ENCODE results near the gene TBC1D2. TPM values are rescaled to one million over a fixed set of nuclear protein-coding genes. Genes with fewer than 3 reads are reported as not detected.
"Not testable (repeated sequence)": the region's sequence is repeated elsewhere in the genome, so short reads cannot be mapped to it uniquely, and the experiment has no call there.

Gene TBC1D2
- total and polyA plus RNA-seq, 2 donors = 2.5 to 21.2 TPM

DNA sequence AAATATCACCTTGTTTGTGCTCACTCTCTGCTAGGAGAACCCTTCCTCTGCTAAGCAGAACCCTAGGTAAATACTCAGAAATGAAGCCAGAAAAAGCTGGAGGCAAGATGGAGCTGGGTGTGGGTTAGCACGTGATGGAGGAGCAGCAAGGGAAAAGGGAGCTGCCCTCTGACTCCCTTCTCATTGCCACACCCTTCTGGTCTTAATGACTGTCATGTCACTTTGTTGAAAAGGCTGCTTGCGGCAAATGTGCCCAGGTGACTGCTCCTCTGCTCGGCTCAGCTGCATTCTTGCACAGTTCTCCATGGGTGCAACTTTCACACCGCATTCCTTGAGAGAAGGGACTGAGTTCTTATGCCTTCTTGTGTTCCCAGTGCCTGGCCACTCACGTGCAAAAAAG lies 36.4 kb upstream of the TBC1D2 start:
- H3K27me3 ChIP-seq (ENCODE audit: control insufficient read depth in 2 of 2, insufficient read depth in 1 of 2, low read length in 1 of 2) = peaks cover 0 to 16% of the 10 kb centered on the region in 2 donors
- no peak overlapping the region for H3K27ac ChIP-seq (ENCODE audit: low read depth in 1 of 2, low read length in 1 of 2)
- H3K9me3 ChIP-seq (ENCODE audit: control insufficient read depth in 2 of 2, insufficient read depth in 1 of 2, low read length in 1 of 2) = no peaks in the 10 kb centered on the region
- H3K4me3 ChIP-seq (ENCODE audit: low read length in 2 of 2) = no peak overlapping the region
- 77% methylated on average over 5 of the region's 5 CpGs for WGBS
- no peaks in the 10 kb centered on the region for H3K36me3 ChIP-seq (ENCODE audit: control insufficient read depth in 2 of 2, insufficient read depth in 2 of 2, low read length in 1 of 2)
- H3K4me1 ChIP-seq (ENCODE audit: control insufficient read depth in 2 of 2, insufficient read depth in 2 of 2, low read length in 2 of 2) = no peaks in the 10 kb centered on the region
- no peak for DNase-seq (ENCODE audit: low read depth in 6 of 9, low spot score in 9 of 9)

DNA sequence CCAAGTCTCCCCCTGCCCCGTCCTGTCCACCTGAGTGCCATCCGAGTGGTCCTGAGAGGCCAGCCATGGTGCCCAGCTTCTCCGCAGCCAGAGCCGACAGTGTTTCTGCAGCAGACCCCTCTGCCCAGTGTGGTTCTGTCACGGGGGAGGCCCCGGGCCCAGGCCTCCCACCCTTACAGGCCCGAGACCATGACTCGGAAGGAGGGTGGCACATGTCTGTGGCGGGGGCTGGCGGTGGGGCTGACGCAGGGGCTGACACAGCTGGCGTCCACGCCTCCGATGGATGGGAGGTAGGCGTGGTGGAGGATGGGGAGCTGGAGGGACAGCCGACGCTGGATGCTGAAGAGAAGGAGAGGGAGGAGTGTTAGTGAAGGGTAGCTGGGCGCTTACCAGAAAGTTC lies 35.0 kb upstream of the TBC1D2 start:
- WGBS = 96% methylated on average over 18 of the region's 18 CpGs
- Histone ChIP-seq H3K4me1 (ENCODE audit: control insufficient read depth in 2 of 2, insufficient read depth in 2 of 2, low read length in 2 of 2) (no peaks in the 10 kb centered on the region), H3K27ac (ENCODE audit: low read depth in 1 of 2, low read length in 1 of 2) (no peak overlapping the region), H3K36me3 (ENCODE audit: control insufficient read depth in 2 of 2, insufficient read depth in 2 of 2, low read length in 1 of 2) (no peaks in the 10 kb centered on the region), H3K4me3 (ENCODE audit: low read length in 2 of 2) (no peak overlapping the region), H3K9me3 (ENCODE audit: control insufficient read depth in 2 of 2, insufficient read depth in 1 of 2, low read length in 1 of 2) (no peaks in the 10 kb centered on the region), H3K27me3 (ENCODE audit: control insufficient read depth in 2 of 2, insufficient read depth in 1 of 2, low read length in 1 of 2) (peaks cover 0 to 16% of the 10 kb centered on the region in 2 donors)
- DNase-seq (ENCODE audit: low read depth in 6 of 9, low spot score in 9 of 9) = no peak

DNA sequence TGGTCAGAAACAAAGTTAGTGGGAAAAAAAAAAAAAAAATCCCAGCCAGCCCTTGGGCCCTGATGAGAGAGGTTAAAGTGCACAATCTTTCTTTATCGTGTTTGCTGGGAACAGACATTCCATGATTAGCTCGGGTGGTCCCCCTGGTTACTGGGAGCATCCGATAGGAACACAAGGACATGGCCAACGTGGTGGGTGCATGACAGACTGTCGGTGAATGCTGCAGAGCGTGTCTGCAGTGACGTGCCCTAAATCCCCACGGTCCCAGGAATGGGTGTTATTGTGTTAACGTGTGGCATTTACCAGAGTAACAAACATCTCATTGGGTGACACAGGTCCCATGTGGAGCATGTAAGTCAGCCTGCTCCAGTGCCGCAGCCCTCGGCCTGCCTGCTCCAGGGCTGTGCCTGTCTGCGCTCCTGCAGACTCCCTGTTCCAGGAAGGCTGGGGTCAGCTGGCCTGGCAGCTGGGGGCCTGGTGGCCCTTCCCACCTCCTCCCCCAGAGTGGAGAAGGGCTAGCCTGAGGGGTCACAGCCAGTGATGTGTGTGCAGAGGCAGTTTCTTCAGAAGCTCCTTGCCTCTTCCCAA lies 34.3 kb upstream of the TBC1D2 start:
- 95% methylated on average over 12 of the region's 12 CpGs for WGBS
- H3K4me1 ChIP-seq (ENCODE audit: control insufficient read depth in 2 of 2, insufficient read depth in 2 of 2, low read length in 2 of 2) = no peaks in the 10 kb centered on the region
- peaks cover 0 to 16% of the 10 kb centered on the region in 2 donors for H3K27me3 ChIP-seq (ENCODE audit: control insufficient read depth in 2 of 2, insufficient read depth in 1 of 2, low read length in 1 of 2)
- H3K9me3 ChIP-seq (ENCODE audit: control insufficient read depth in 2 of 2, insufficient read depth in 1 of 2, low read length in 1 of 2) = no peaks in the 10 kb centered on the region
- no peak overlapping the region for H3K27ac ChIP-seq (ENCODE audit: low read depth in 1 of 2, low read length in 1 of 2)
- no peak for DNase-seq (ENCODE audit: low read depth in 6 of 9, low spot score in 9 of 9)
- no peak overlapping the region for H3K4me3 ChIP-seq (ENCODE audit: low read length in 2 of 2)
- H3K36me3 ChIP-seq (ENCODE audit: control insufficient read depth in 2 of 2, insufficient read depth in 2 of 2, low read length in 1 of 2) = no peaks in the 10 kb centered on the region

DNA sequence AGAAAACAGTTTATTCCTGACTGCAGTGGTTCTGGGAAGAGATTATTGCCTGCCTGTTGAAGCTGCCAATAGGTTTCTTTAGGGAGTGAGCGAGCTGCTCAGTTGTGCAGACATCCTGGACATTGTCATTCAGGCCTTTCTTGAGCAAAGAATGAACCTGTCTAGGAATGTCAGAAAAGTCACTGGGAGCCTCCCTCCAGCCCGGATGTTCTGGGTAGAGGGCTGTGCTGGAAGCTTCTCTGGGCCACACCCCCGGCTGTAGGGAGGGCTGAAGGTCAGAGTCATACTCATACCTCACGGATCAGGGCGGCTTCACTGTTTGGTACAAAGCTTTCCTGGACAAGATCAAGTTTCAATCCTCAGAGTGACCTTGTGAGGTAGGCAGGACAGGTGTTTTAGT lies 33.4 kb upstream of the TBC1D2 start:
- WGBS = 96% methylated on average over 5 of the region's 5 CpGs

DNA sequence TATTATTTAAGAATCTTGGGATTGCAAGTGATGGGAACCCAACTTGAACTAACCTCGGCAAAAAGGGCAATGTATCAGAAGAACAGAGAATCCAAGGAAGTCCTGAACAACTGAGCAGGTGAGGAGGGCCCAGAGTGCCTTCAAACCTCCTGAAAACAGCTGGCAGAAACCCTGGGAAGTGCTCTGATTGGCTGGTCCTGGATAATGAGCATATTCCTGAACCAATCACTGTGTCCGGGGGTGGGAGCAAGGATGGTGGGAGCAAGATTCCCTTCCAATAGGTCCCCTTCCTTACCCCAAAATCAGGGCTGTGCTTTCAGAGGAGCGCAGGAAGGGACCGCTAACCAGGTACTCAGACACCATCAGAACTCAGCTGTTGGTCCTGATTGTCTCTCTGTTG lies 31.9 kb upstream of the TBC1D2 start:
- H3K27me3 ChIP-seq (ENCODE audit: control insufficient read depth in 2 of 2, insufficient read depth in 1 of 2, low read length in 1 of 2) = peaks cover 0 to 16% of the 10 kb centered on the region in 2 donors
- 96% methylated on average over 4 of the region's 4 CpGs for WGBS
- H3K9me3 ChIP-seq (ENCODE audit: control insufficient read depth in 2 of 2, insufficient read depth in 1 of 2, low read length in 1 of 2) = no peaks in the 10 kb centered on the region
- no peaks in the 10 kb centered on the region for H3K4me1 ChIP-seq (ENCODE audit: control insufficient read depth in 2 of 2, insufficient read depth in 2 of 2, low read length in 2 of 2)
- DNase-seq (ENCODE audit: low read depth in 6 of 9, low spot score in 9 of 9) = no peak
- H3K4me3 ChIP-seq (ENCODE audit: low read length in 2 of 2) = no peak overlapping the region
- no peaks in the 10 kb centered on the region for H3K36me3 ChIP-seq (ENCODE audit: control insufficient read depth in 2 of 2, insufficient read depth in 2 of 2, low read length in 1 of 2)
- no peak overlapping the region for H3K27ac ChIP-seq (ENCODE audit: low read depth in 1 of 2, low read length in 1 of 2)

More for the DNA sequence above, 33.4 kb upstream of the TBC1D2 start:
- Histone ChIP-seq H3K27me3 (ENCODE audit: control insufficient read depth in 2 of 2, insufficient read depth in 1 of 2, low read length in 1 of 2) (peaks cover 0 to 16% of the 10 kb centered on the region in 2 donors), H3K9me3 (ENCODE audit: control insufficient read depth in 2 of 2, insufficient read depth in 1 of 2, low read length in 1 of 2) (no peaks in the 10 kb centered on the region), H3K27ac (ENCODE audit: low read depth in 1 of 2, low read length in 1 of 2) (no peak overlapping the region), H3K4me3 (ENCODE audit: low read length in 2 of 2) (no peak overlapping the region), H3K4me1 (ENCODE audit: control insufficient read depth in 2 of 2, insufficient read depth in 2 of 2, low read length in 2 of 2) (no peaks in the 10 kb centered on the region), H3K36me3 (ENCODE audit: control insufficient read depth in 2 of 2, insufficient read depth in 2 of 2, low read length in 1 of 2) (no peaks in the 10 kb centered on the region)
- no peak for DNase-seq (ENCODE audit: low read depth in 6 of 9, low spot score in 9 of 9)

DNA sequence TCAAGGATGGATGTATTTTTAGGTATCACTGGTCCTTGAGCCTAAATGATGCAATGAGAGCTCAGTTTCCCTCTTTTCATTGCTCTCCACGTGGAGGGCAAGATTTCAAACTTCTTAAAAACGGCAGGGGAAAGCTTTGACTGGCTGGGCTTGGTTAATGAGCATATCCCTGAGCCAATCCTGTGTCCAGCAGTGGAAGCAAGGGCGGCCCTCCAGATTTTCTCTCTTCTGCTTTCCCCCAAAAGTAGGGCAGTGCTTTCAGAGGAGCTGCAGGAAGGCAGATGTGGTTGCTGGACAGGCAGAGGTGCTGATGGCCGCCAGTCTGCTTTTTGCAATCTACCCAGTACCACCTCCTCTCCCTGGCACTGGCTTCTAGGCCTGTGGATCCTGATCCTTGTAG lies 30.0 kb upstream of the TBC1D2 start:
- Histone ChIP-seq H3K9me3 (ENCODE audit: control insufficient read depth in 2 of 2, insufficient read depth in 1 of 2, low read length in 1 of 2) (no peaks in the 10 kb centered on the region), H3K4me1 (ENCODE audit: control insufficient read depth in 2 of 2, insufficient read depth in 2 of 2, low read length in 2 of 2) (no peaks in the 10 kb centered on the region), H3K4me3 (ENCODE audit: low read length in 2 of 2) (no peak overlapping the region), H3K36me3 (ENCODE audit: control insufficient read depth in 2 of 2, insufficient read depth in 2 of 2, low read length in 1 of 2) (no peaks in the 10 kb centered on the region), H3K27me3 (ENCODE audit: control insufficient read depth in 2 of 2, insufficient read depth in 1 of 2, low read length in 1 of 2) (peaks cover 0 to 15% of the 10 kb centered on the region in 2 donors), H3K27ac (ENCODE audit: low read depth in 1 of 2, low read length in 1 of 2) (no peak overlapping the region)
- 88% methylated on average over 4 of the region's 4 CpGs for WGBS
- DNase-seq (ENCODE audit: low read depth in 6 of 9, low spot score in 9 of 9) = no peak

DNA sequence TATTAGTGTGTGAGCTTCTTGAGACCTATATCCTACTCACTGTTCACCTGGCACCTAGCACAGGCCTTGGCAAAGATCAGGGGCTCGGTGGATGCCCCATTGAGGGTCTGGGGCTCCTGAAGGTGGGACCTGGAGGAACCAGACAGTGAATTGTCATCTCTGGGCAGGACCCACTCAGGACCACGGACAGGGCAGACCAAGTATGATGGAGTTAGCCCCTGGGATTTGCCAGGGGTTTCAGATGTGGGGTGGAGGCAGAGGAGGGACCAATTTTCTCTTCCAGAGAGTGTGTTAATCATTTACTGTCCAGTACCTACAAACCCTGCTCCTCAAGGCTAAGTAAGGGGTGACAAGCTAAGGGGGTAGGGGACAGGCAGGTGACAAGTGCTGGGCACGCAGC lies 29.3 kb upstream of the TBC1D2 start:
- H3K9me3 ChIP-seq (ENCODE audit: control insufficient read depth in 2 of 2, insufficient read depth in 1 of 2, low read length in 1 of 2) = no peaks in the 10 kb centered on the region
- no peak for DNase-seq (ENCODE audit: low read depth in 6 of 9, low spot score in 9 of 9)

DNA sequence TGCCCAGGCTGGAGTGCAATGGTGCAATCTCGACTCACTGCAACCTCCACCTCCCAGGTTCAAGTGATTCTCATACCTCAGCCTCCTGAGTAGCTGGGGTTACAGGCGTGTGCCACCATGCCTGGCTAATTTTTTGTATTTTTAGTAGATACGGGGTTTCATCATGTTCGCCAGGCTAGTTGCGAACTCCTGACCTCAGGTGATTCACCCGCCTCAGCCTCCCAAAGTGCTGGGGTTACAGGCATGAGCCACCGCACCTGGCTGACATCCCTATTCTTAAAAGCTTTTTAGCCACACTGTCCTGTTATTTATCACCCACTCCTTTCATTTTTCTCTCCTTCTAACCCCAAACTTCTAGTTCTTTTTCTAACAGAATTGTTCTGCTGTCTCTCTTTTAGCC lies 27.7 kb upstream of the TBC1D2 start:
- not testable (repeated sequence) for DNase-seq (ENCODE audit: low read depth in 6 of 9, low spot score in 9 of 9); H3K36me3 ChIP-seq (ENCODE audit: control insufficient read depth in 2 of 2, insufficient read depth in 2 of 2, low read length in 1 of 2); H3K4me3 ChIP-seq (ENCODE audit: low read length in 2 of 2); H3K4me1 ChIP-seq (ENCODE audit: control insufficient read depth in 2 of 2, insufficient read depth in 2 of 2, low read length in 2 of 2); H3K9me3 ChIP-seq (ENCODE audit: control insufficient read depth in 2 of 2, insufficient read depth in 1 of 2, low read length in 1 of 2); H3K27ac ChIP-seq (ENCODE audit: low read depth in 1 of 2, low read length in 1 of 2)
- peaks cover 0 to 23% of the 10 kb centered on the region in 2 donors for H3K27me3 ChIP-seq (ENCODE audit: control insufficient read depth in 2 of 2, insufficient read depth in 1 of 2, low read length in 1 of 2)
- 89% methylated on average over 7 of the region's 7 CpGs for WGBS

More for the DNA sequence above, 29.3 kb upstream of the TBC1D2 start:
- 73% methylated on average over 3 of the region's 3 CpGs for WGBS
- Histone ChIP-seq H3K36me3 (ENCODE audit: control insufficient read depth in 2 of 2, insufficient read depth in 2 of 2, low read length in 1 of 2) (no peaks in the 10 kb centered on the region), H3K4me1 (ENCODE audit: control insufficient read depth in 2 of 2, insufficient read depth in 2 of 2, low read length in 2 of 2) (no peaks in the 10 kb centered on the region), H3K27ac (ENCODE audit: low read depth in 1 of 2, low read length in 1 of 2) (no peak overlapping the region), H3K27me3 (ENCODE audit: control insufficient read depth in 2 of 2, insufficient read depth in 1 of 2, low read length in 1 of 2) (peaks cover 0 to 16% of the 10 kb centered on the region in 2 donors), H3K4me3 (ENCODE audit: low read length in 2 of 2) (no peak overlapping the region)

DNA sequence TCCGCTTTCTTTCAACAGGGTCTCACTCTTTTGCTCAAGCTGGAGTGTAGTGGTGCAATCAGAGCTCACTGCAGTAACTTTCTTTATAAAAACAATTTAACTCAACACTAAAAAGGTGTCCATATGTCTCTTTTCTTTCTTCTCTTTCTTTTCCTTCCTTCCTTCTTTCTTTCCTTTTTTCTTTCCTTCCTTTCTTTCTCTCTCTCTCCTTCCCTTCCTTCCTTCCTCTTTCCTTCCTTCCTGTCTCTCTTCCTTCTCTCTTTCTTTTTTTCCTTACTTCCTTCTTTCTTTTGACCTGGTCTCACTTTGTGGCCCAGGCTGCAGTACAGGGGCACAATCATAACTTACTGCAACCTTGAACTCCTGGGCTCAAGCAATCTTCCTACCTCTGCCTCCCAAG lies 25.8 kb upstream of the TBC1D2 start:
- Histone ChIP-seq H3K27me3 (ENCODE audit: control insufficient read depth in 2 of 2, insufficient read depth in 1 of 2, low read length in 1 of 2) (peaks cover 0 to 24% of the 10 kb centered on the region in 2 donors), H3K4me3 (ENCODE audit: low read length in 2 of 2) (no peak overlapping the region), H3K36me3 (ENCODE audit: control insufficient read depth in 2 of 2, insufficient read depth in 2 of 2, low read length in 1 of 2) (no peaks in the 10 kb centered on the region), H3K9me3 (ENCODE audit: control insufficient read depth in 2 of 2, insufficient read depth in 1 of 2, low read length in 1 of 2) (no peaks in the 10 kb centered on the region), H3K4me1 (ENCODE audit: control insufficient read depth in 2 of 2, insufficient read depth in 2 of 2, low read length in 2 of 2) (no peaks in the 10 kb centered on the region), H3K27ac (ENCODE audit: low read depth in 1 of 2, low read length in 1 of 2) (no peak overlapping the region)
- 97% methylated on average over 1 of the region's 1 CpG for WGBS
- DNase-seq (ENCODE audit: low read depth in 6 of 9, low spot score in 9 of 9) = no peak
